Vagina (tissue), 2 donors: ENCODE results near the gene ANO2. TPM values are rescaled to one million over a fixed set of nuclear protein-coding genes. Genes with fewer than 3 reads are reported as not detected.

Experiments used
- DNase-seq, 2 donors: peaks; one replicate each; pipeline ENCODE4 v3.0.0-alpha.2; 2017; ENCODE audit errors: extremely low spot score in 2 of 2
- H3K27ac ChIP-seq: fragments of 200-600 bp; sonication (generic); one replicate; pipeline ENCODE4 v1.5.1; 2019
- H3K27me3 ChIP-seq: fragments of 200-600 bp; sonication (generic); one replicate; pipeline ENCODE4 v1.5.1; 2019
- H3K36me3 ChIP-seq, 2 donors: fragments of 200-600 bp; sonication (generic); one replicate each; pipeline ENCODE4 v1.5.1; 2017 to 2019
- H3K4me1 ChIP-seq: fragments of 200-600 bp; sonication (generic); one replicate; pipeline ENCODE4 v1.5.1; 2019
- H3K4me3 ChIP-seq, 2 donors: fragments of 200-600 bp; sonication (generic); 1 replicate in 1 of 2; 2 replicates in 1 of 2; pipeline ENCODE4 v1.5.1; 2016 to 2019
- H3K9me3 ChIP-seq: fragments of 200-600 bp; sonication (generic); one replicate; pipeline ENCODE4 v1.5.1; 2019
- POLR2A ChIP-seq, 2 donors: fragments of 450-650 bp; IDR thresholded peaks; one replicate each; pipeline ENCODE4 v1.6.1; 2017; ENCODE audit warnings: antibody characterized with exemption in 2 of 2, mild to moderate bottlenecking in 2 of 2, moderate library complexity in 2 of 2
- POLR2AphosphoS5 ChIP-seq, 2 donors: sonication (generic); formaldehyde crosslinking; IDR thresholded peaks; one replicate each; pipeline ENCODE4 v1.9.0; 2017; ENCODE audit warnings: antibody characterized with exemption in 2 of 2, mild to moderate bottlenecking in 2 of 2, low read depth in 1 of 2; ENCODE audit not compliant: insufficient read depth in 1 of 2
- intact Hi-C: fragments of 100-400 bp; cut with DNase I; formaldehyde crosslinking; loops from one replicate; pipeline ENCODE4 v1.15.1; 2023
- total RNA-seq: library from RNA; depleted of rRNA; stranded (reverse); fragments of >200 nt; gene quantifications from one replicate; pipeline ENCODE4 v1.2.3, GENCODE V29; 2016
- TF ChIP-seq, protein P1 (sequence below), 3 experiments: fragments of 450-650 bp in 2 of 3; fragments of 200-600 bp in 1 of 3; sonication (generic) in 1 of 3; IDR thresholded peaks; one replicate each; pipeline ENCODE4 v1.5.1; 2017 to 2019; ENCODE audit warnings: antibody characterized with exemption in 3 of 3, mild to moderate bottlenecking in 2 of 3, moderate library complexity in 2 of 3

ANO2 gene
- total RNA-seq, 1 donor from 2014 or later: 18.7 TPM

DNA sequence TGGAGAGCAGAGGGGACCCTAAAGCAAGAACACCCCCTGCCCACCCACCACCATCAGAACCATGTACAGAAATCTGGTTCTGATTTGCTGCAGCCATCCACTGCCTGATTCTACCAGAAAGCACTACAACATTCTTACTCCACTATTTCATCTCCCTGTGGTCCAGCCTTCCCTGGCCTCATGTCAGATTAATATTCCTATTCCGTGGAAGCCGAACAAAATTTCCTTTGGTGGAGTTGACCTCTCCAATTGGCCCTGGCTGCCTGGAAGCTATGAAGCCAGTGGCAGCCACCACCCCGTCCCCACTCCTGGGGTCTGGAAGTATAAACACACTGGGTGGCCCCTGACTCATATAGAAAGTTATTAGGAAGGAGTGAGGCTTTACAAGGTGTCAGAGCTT lies 60.2 kb downstream of the ANO2 start:
- H3K9me3 ChIP-seq: no peaks in the 10 kb centered on the region
- TF ChIP-seq POLR2AphosphoS5 (IDR thresholded peaks at IDR 0.05; ENCODE audit: insufficient read depth in 1 of 2, low read depth in 1 of 2) (no peak), POLR2A (IDR thresholded peaks at IDR 0.05) (no peak)
- TF ChIP-seq, protein P1, sequence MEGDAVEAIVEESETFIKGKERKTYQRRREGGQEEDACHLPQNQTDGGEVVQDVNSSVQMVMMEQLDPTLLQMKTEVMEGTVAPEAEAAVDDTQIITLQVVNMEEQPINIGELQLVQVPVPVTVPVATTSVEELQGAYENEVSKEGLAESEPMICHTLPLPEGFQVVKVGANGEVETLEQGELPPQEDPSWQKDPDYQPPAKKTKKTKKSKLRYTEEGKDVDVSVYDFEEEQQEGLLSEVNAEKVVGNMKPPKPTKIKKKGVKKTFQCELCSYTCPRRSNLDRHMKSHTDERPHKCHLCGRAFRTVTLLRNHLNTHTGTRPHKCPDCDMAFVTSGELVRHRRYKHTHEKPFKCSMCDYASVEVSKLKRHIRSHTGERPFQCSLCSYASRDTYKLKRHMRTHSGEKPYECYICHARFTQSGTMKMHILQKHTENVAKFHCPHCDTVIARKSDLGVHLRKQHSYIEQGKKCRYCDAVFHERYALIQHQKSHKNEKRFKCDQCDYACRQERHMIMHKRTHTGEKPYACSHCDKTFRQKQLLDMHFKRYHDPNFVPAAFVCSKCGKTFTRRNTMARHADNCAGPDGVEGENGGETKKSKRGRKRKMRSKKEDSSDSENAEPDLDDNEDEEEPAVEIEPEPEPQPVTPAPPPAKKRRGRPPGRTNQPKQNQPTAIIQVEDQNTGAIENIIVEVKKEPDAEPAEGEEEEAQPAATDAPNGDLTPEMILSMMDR (IDR thresholded peaks at IDR 0.05): no peak
- peak in 1 of 2 donors; percentile 69 for DNase-seq
- H3K4me1 ChIP-seq: no peaks in the 10 kb centered on the region
- H3K36me3 ChIP-seq: no peaks in the 10 kb centered on the region
- H3K4me3 ChIP-seq: no peak overlapping the region
- intact Hi-C loops: no loop called here
- H3K27ac ChIP-seq: no peak overlapping the region
- H3K27me3 ChIP-seq: no peaks in the 10 kb centered on the region

DNA sequence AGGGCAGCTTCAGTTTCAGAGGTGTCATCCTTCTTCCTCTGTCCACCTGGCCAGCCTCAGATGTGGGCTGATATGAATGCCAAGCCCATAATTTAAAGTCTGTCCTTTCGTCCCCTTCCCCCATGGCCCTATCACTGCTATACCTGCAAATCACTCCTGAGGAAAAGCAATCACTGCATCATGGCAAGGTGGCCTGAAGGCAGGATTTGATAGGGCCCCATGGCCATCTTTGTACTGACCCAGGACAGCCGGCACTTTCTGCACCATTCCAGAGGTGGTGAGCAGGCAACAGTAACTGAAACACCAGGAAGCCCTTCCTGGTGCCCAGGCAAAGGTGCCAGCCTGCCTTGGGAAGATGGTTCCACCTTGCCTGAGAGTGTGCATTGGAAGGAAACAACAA lies 60.8 kb downstream of the ANO2 start:
- intact Hi-C loops: no loop called here
- TF ChIP-seq, protein P1 (IDR thresholded peaks at IDR 0.05): no peak
- TF ChIP-seq POLR2A (IDR thresholded peaks at IDR 0.05): no peak
- TF ChIP-seq POLR2AphosphoS5 (IDR thresholded peaks at IDR 0.05; ENCODE audit: insufficient read depth in 1 of 2, low read depth in 1 of 2): no peak
- Histone ChIP-seq H3K27ac (no peak overlapping the region), H3K27me3 (no peaks in the 10 kb centered on the region), H3K4me3 (no peak overlapping the region), H3K36me3 (no peaks in the 10 kb centered on the region), H3K9me3 (no peaks in the 10 kb centered on the region), H3K4me1 (no peaks in the 10 kb centered on the region)
- DNase-seq: peak in 1 of 2 donors; percentile 25

DNA sequence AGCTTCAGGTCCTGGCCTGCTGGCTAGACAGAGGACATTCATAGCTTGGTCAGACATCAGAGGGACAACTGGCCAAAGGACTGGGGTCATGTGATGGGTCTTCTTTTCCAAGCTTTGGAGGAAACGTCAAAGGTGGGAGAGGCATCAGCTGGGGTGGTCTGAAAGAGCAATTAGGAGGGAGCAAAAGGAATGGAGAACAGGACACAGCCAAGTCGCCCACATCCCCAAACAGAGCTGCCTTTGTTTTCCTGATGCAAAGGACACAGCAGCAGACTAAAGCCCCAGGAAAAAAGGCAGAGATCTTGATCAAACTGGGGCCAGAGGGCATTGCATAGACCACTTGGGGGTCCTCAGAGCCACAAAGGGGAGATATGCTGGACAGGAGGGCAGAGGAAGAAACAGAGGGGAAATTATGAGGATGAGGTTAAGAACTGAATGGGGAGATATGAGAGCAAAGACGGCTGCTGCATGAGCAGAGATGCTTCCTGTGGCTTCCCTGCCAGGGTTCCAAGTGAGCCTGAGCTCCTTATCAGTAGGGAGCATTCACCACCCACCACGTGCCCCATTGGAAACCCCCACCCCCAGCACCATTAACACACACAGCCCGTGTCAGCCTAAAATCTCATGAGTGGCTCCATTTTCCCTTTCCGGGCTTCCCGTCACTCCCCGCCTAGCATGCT lies 62.4 kb downstream of the ANO2 start:
- Histone ChIP-seq H3K9me3 (no peaks in the 10 kb centered on the region), H3K4me1 (no peaks in the 10 kb centered on the region), H3K27me3 (no peaks in the 10 kb centered on the region), H3K4me3 (no peak overlapping the region), H3K27ac (no peak overlapping the region), H3K36me3 (no peaks in the 10 kb centered on the region)
- TF ChIP-seq POLR2A (IDR thresholded peaks at IDR 0.05) (no peak), POLR2AphosphoS5 (IDR thresholded peaks at IDR 0.05; ENCODE audit: insufficient read depth in 1 of 2, low read depth in 1 of 2) (no peak)
- TF ChIP-seq, protein P1 (IDR thresholded peaks at IDR 0.05): no peak
- peak; percentile 42 to 55 for DNase-seq
- intact Hi-C loops: no loop called here

DNA sequence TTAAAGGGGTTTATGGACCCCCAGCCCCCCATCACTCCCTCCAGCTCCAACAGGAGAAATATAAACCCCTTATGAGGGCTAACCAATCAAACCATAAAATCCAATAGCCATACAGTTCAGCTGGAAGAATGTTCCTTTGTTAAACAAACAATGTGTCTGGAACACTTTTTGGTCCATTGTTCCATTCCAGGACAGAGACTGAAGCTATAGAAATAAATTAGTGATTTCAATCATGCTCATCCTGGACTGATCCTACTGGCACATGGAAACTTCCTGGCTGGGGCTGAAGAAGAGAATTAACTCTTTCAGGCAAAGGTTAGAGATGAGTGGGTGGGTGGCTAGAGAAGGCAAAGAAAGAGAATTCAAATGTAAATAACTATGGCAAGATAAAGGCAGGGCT lies 63.4 kb downstream of the ANO2 start:
- Histone ChIP-seq H3K9me3 (no peaks in the 10 kb centered on the region), H3K36me3 (no peaks in the 10 kb centered on the region), H3K4me1 (no peaks in the 10 kb centered on the region), H3K27ac (no peak overlapping the region), H3K4me3 (no peak overlapping the region), H3K27me3 (no peaks in the 10 kb centered on the region)
- intact Hi-C loops: no loop called here
- DNase-seq: no peak
- no peak for TF ChIP-seq POLR2A (IDR thresholded peaks at IDR 0.05)

DNA sequence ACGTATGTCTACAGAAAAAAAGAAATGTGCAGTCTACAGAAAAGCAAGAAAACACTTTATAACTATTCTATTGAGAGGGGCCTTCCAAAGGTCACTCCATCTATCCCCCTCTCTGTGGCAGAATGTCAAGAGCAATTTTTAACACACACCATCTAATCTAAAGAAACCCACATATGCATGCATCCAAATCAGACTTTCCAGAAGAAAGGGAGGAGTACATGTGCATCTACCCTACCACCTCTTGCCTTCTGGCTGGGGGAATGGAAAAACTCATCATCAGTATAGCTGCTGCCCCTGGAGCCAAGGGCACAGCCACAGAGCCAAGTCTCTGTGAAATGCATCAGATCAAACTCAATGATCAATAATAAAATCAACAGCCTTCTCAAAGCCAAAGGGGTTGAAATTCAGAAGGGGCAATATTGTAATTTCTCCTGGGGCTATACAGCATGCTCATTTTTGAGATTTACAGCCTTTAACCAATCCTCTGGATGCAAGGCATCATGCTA lies 63.9 kb downstream of the ANO2 start:
- no peaks in the 10 kb centered on the region for H3K4me1 ChIP-seq
- intact Hi-C loops: no loop called here
- no peak for TF ChIP-seq POLR2AphosphoS5 (IDR thresholded peaks at IDR 0.05; ENCODE audit: insufficient read depth in 1 of 2, low read depth in 1 of 2)
- TF ChIP-seq POLR2A (IDR thresholded peaks at IDR 0.05): no peak
- TF ChIP-seq, protein P1 (IDR thresholded peaks at IDR 0.05): no peak
- H3K27ac ChIP-seq: no peak overlapping the region
- H3K9me3 ChIP-seq: no peaks in the 10 kb centered on the region
- H3K36me3 ChIP-seq: no peaks in the 10 kb centered on the region
- DNase-seq: no peak
- H3K4me3 ChIP-seq: no peak overlapping the region
- H3K27me3 ChIP-seq: no peaks in the 10 kb centered on the region
